Esophagus squamous epithelium (tissue), 5 donors: ENCODE results near the gene TM9SF3. TPM values are rescaled to one million over a fixed set of nuclear protein-coding genes. Genes with fewer than 3 reads are reported as not detected.

Source experiments
- DNase-seq: peaks from one replicate; lab custom pipeline; 2025; lab: John Stamatoyannopoulos, UW
- H3K27ac ChIP-seq, 4 donors: fragments of 200-600 bp; sonication (generic); one replicate each; pipeline ENCODE4 v1.5.1; 2016 to 2019; ENCODE audit warnings: mild to moderate bottlenecking in 1 of 4
- H3K27me3 ChIP-seq, 4 donors: fragments of 200-600 bp; sonication (generic); 1 replicate in 3 of 4; 2 replicates in 1 of 4; pipeline versions ENCODE4 v1.5.1 to v1.6.0; 2017 to 2021; ENCODE audit warnings: antibody characterized with exemption in 1 of 4
- H3K36me3 ChIP-seq, 3 donors: fragments of 200-600 bp; sonication (generic); one replicate each; pipeline ENCODE4 v1.5.1; 2016 to 2019
- H3K4me1 ChIP-seq, 3 donors: fragments of 200-600 bp; sonication (generic); one replicate each; pipeline ENCODE4 v1.5.1; 2017 to 2019
- H3K4me3 ChIP-seq, 4 donors: fragments of 200-600 bp; sonication (generic); 1 replicate in 3 of 4; 2 replicates in 1 of 4; pipeline ENCODE4 v1.5.1; 2016 to 2019; ENCODE audit warnings: mild to moderate bottlenecking in 2 of 4, moderate library complexity in 1 of 4
- H3K9me3 ChIP-seq, 3 donors: fragments of 200-600 bp; sonication (generic); one replicate each; pipeline ENCODE4 v1.5.1; 2016 to 2019
- POLR2A ChIP-seq, 4 donors: fragments of 450-650 bp; IDR thresholded peaks; one replicate each; pipeline ENCODE4 v1.6.1; 2017; ENCODE audit warnings: antibody characterized with exemption in 4 of 4, mild to moderate bottlenecking in 4 of 4, moderate library complexity in 3 of 4
- WGBS, 2 donors: methylation state at CpG; one replicate each; pipeline ENCODE4 v1.1.5; 2018; 5-methylcytosine and 5-hydroxymethylcytosine counted together
- intact Hi-C: fragments of 100-400 bp; cut with DNase I; formaldehyde crosslinking; loops from one replicate; pipeline ENCODE4 v1.15.0; 2022
- total RNA-seq, 4 donors: library from RNA; depleted of rRNA; stranded (reverse); fragments of >200 nt; gene quantifications; one replicate each; pipeline ENCODE4 v1.1.0, GENCODE V29; 2016
- TF ChIP-seq, protein P1 (sequence below), 6 experiments: fragments of 450-650 bp in 4 of 6; fragments of 200-600 bp in 2 of 6; sonication (generic) in 2 of 6; IDR thresholded peaks; one replicate each; pipeline ENCODE4 v1.5.1; 2016 to 2019; ENCODE audit warnings: antibody characterized with exemption in 6 of 6, mild to moderate bottlenecking in 4 of 6, moderate library complexity in 4 of 6
- donor health status: DM: yes; HTN: yes; CAD: no.

Gene TM9SF3
- total RNA-seq, 4 donors from 2014 or later: 36.7 to 86.4 (median 72.4) TPM

DNA sequence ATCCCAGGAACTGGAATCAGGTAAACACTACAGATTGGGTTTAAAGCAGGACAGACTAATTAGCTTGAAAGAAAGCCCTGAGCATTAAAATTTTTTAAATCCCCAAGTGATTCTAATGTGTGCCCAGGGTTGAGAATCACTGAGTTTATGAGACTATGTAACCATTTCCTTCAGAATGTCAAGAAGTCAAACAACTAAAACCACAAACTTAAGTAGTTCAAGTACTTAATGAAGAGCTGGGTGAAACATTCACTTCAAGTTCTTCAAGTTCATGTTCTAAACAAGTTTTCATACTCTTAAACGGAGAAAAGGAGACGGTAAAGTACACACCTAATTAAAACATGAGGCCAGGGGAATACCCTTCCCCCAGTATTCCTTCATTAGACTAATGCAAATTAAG, 44.9 kb downstream of the TM9SF3 start:
- DNase-seq: no peak
- Histone ChIP-seq H3K4me3 (no peak overlapping the region), H3K4me1 (no peaks in the 10 kb centered on the region), H3K27me3 (no peaks in the 10 kb centered on the region), H3K9me3 (no peaks in the 10 kb centered on the region), H3K36me3 (peaks cover 3 to 77% (median 9%) of the 10 kb centered on the region in 3 donors), H3K27ac (no peak overlapping the region)
- intact Hi-C loops: no loop called here
- WGBS, 2 donors: 81 to 96% methylated on average over 2 of the region's 2 CpGs
- TF ChIP-seq POLR2A (IDR thresholded peaks at IDR 0.05): no peak
- TF ChIP-seq, protein P1, sequence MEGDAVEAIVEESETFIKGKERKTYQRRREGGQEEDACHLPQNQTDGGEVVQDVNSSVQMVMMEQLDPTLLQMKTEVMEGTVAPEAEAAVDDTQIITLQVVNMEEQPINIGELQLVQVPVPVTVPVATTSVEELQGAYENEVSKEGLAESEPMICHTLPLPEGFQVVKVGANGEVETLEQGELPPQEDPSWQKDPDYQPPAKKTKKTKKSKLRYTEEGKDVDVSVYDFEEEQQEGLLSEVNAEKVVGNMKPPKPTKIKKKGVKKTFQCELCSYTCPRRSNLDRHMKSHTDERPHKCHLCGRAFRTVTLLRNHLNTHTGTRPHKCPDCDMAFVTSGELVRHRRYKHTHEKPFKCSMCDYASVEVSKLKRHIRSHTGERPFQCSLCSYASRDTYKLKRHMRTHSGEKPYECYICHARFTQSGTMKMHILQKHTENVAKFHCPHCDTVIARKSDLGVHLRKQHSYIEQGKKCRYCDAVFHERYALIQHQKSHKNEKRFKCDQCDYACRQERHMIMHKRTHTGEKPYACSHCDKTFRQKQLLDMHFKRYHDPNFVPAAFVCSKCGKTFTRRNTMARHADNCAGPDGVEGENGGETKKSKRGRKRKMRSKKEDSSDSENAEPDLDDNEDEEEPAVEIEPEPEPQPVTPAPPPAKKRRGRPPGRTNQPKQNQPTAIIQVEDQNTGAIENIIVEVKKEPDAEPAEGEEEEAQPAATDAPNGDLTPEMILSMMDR (IDR thresholded peaks at IDR 0.05): no peak

GRCh38 chr10:96540240-96540639, 46.6 kb downstream of the TM9SF3 start:
- WGBS, 2 donors: 93 to 96% methylated on average over 3 of the region's 3 CpGs
- TF ChIP-seq, protein P1 (IDR thresholded peaks at IDR 0.05): no peak
- TF ChIP-seq POLR2A (IDR thresholded peaks at IDR 0.05): no peak
- Histone ChIP-seq H3K9me3 (no peaks in the 10 kb centered on the region), H3K27me3 (no peaks in the 10 kb centered on the region), H3K4me1 (no peaks in the 10 kb centered on the region), H3K36me3 (peaks cover 3 to 60% (median 6%) of the 10 kb centered on the region in 3 donors), H3K4me3 (no peak overlapping the region), H3K27ac (no peak overlapping the region)
- intact Hi-C loops: no loop called here
- DNase-seq: no peak

DNA sequence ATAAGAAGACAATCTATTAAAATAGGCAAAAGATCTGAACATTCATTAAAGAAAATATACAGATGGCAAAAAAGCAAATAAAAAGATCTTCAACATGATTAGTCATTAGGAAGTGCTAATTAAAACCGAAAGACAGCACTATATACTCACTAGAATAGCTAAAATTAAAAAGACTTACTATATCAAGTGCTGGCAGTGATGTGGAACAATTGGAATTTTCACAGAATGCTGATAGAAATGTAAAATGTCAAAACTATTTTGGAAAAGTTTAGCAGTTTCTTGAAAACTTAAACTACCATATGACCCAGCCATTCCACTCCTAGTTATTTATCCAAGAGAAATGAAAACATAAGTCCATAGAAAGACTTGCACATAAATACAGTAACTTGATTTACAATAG, 48.1 kb downstream of the TM9SF3 start:
- H3K27me3 ChIP-seq: no peaks in the 10 kb centered on the region
- no peak overlapping the region for H3K4me3 ChIP-seq
- 83 to 91% methylated on average over 1 of the region's 1 CpG for WGBS, 2 donors
- H3K4me1 ChIP-seq: no peaks in the 10 kb centered on the region
- H3K9me3 ChIP-seq: no peaks in the 10 kb centered on the region
- no peak for DNase-seq
- intact Hi-C loops: no loop called here
- H3K36me3 ChIP-seq: peaks cover 3 to 54% (median 6%) of the 10 kb centered on the region in 3 donors
- H3K27ac ChIP-seq: no peak overlapping the region
- no peak for TF ChIP-seq POLR2A (IDR thresholded peaks at IDR 0.05)
- TF ChIP-seq, protein P1 (IDR thresholded peaks at IDR 0.05): no peak

- Histone ChIP-seq H3K9me3 (no peaks in the 10 kb centered on the region), H3K27me3 (no peaks in the 10 kb centered on the region), H3K4me3 (no peak overlapping the region), H3K27ac (no peak overlapping the region), H3K4me1 (peaks cover 0 to 9% (median 0%) of the 10 kb centered on the region in 3 donors), H3K36me3 (peaks cover 0 to 54% (median 7%) of the 10 kb centered on the region in 3 donors)
- WGBS, 2 donors: 76 to 95% methylated on average over 1 of the region's 1 CpG
- no peak for DNase-seq
- intact Hi-C loops: no loop called here
- no peak for TF ChIP-seq POLR2A (IDR thresholded peaks at IDR 0.05)
- TF ChIP-seq, protein P1 (IDR thresholded peaks at IDR 0.05): no peak
Measured at GRCh38 chr10:96536129-96536528, 50.7 kb downstream of the TM9SF3 start.

DNA sequence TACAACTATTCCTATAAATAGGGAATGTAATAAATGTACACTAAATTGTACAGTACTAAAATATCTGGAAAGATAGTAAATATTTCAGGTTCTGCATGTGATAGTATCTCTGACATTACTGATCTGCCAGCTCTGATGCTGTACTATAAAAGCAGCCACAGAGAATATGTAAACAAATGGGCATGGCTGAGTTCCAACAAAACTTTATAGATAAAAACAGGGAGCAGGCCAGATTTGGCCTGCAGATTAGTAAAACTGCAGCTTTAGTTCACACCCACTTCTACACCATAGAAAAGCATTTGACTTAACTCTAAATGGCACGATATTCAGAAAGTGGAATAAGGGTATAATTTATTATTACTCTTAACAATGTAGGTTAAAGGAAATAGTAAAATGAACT, 54.3 kb downstream of the TM9SF3 start:
- 11 to 45% methylated on average over 1 of the region's 1 CpG for WGBS, 2 donors
- intact Hi-C loops: no loop called here
- TF ChIP-seq, protein P1 (IDR thresholded peaks at IDR 0.05): no peak
- no peak for TF ChIP-seq POLR2A (IDR thresholded peaks at IDR 0.05)

More for the DNA sequence above, 54.3 kb downstream of the TM9SF3 start:
- DNase-seq: no peak
- Histone ChIP-seq H3K27me3 (no peaks in the 10 kb centered on the region), H3K27ac (no peak overlapping the region), H3K9me3 (no peaks in the 10 kb centered on the region), H3K36me3 (peaks cover 0 to 65% (median 4%) of the 10 kb centered on the region in 3 donors), H3K4me1 (peaks cover 0 to 9% (median 0%) of the 10 kb centered on the region in 3 donors), H3K4me3 (no peak overlapping the region)
